ENCODE data around the gene SLC44A5.

The SLC44A5 gene

GRCh38 chr1:75353051-75353450 lies 257.9 kb downstream of the SLC44A5 start:
- no peak for TF ChIP-seq CTCF (IDR thresholded peaks at IDR 0.05)

- no peak for TF ChIP-seq CTCF (IDR thresholded peaks at IDR 0.05)
Measured at GRCh38 chr1:75345538-75346292, 265.2 kb downstream of the SLC44A5 start.

- TF ChIP-seq CTCF (IDR thresholded peaks at IDR 0.05) = no peak
Measured at GRCh38 chr1:75342786-75343185, 268.1 kb downstream of the SLC44A5 start.

GRCh38 chr1:75341537-75341936 lies 269.4 kb downstream of the SLC44A5 start:
- no peak for TF ChIP-seq CTCF (IDR thresholded peaks at IDR 0.05)

- TF ChIP-seq CTCF (IDR thresholded peaks at IDR 0.05) = no peak
Measured at GRCh38 chr1:75338616-75339483, 272.1 kb downstream of the SLC44A5 start.

GRCh38 chr1:75334876-75335389 lies 276.0 kb downstream of the SLC44A5 start:
- TF ChIP-seq CTCF (IDR thresholded peaks at IDR 0.05) = no peak

GRCh38 chr1:75330624-75331023 lies 280.3 kb downstream of the SLC44A5 start:
- no peak for TF ChIP-seq CTCF (IDR thresholded peaks at IDR 0.05)

All from LNCAP (cell line).